ENCODE results near the gene TERB2. TPM values are rescaled to one million over a fixed set of nuclear protein-coding genes. Genes with fewer than 3 reads are reported as not detected.

Gene TERB2
- total and polyA plus RNA-seq, 8 donors = not detected

DNA sequence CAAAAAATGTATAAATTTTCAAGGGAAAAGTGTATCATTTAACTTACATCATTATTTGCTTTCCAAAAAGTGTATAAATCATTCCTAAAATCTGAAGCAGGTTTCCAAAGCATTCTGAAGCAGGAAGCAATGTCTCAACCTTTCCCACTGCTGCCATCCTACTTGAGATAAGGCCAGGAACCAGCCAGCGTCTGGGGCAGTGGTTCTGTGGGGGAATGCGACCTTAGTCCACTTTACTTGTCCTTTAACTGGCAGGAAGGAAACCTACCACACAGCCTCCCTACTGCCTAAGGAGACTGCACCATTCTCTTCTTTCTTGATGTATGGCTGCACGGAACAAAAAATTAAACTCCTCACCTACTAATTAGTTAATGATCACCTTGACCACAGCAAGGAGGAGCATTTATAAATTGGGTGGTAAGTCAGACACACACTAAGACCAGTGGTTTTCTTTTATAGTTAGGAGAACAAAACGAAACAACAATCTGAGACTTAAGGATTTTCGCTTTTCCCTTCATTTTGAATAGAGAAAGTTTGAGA is 70.2 kb downstream of the TERB2 start:
- TF ChIP-seq, protein P1, sequence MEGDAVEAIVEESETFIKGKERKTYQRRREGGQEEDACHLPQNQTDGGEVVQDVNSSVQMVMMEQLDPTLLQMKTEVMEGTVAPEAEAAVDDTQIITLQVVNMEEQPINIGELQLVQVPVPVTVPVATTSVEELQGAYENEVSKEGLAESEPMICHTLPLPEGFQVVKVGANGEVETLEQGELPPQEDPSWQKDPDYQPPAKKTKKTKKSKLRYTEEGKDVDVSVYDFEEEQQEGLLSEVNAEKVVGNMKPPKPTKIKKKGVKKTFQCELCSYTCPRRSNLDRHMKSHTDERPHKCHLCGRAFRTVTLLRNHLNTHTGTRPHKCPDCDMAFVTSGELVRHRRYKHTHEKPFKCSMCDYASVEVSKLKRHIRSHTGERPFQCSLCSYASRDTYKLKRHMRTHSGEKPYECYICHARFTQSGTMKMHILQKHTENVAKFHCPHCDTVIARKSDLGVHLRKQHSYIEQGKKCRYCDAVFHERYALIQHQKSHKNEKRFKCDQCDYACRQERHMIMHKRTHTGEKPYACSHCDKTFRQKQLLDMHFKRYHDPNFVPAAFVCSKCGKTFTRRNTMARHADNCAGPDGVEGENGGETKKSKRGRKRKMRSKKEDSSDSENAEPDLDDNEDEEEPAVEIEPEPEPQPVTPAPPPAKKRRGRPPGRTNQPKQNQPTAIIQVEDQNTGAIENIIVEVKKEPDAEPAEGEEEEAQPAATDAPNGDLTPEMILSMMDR (IDR thresholded peaks at IDR 0.05) = no peak
- intact Hi-C loops (cut with DNase I) = no loop called here
- no peak for ATAC-seq
- Histone ChIP-seq H3K27ac (no peak overlapping the region), H3K36me3 (no peaks in the 10 kb centered on the region), H3K9me3 (no peaks in the 10 kb centered on the region), H3K4me1 (peaks cover 0 to 9% (median 0%) of the 10 kb centered on the region in 3 donors), H3K27me3 (no peaks in the 10 kb centered on the region), H3K4me3 (no peak overlapping the region)
- no peak for DNase-seq
- no peak for FAIRE-seq
- WGBS, 2 donors = 71 to 75% methylated on average over 5 of the region's 5 CpGs

DNA sequence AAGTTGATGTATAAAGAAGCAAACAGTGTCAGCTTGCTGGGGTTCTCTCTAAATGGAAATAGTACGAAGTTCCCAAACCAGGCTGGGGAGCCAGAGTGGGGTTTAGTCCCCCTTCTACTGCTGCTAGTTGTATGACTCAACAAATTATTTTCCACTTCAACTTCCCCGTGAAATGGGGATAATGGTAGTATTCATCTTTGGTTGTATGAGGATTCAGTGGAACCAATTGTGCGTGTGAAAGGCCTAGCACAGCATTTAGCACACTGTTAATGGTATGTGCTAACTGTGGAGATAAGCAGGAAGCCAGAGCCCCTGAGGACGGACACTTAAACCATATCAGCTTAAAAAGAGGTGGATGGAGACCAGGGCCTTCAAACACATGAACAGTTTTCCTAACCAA is 70.7 kb downstream of the TERB2 start:
- DNase-seq (no peak), ATAC-seq (no peak), FAIRE-seq (no peak)
- TF ChIP-seq, protein P1 (IDR thresholded peaks at IDR 0.05) = no peak
- no peak overlapping the region for H3K4me3 ChIP-seq
- H3K27ac ChIP-seq = no peak overlapping the region
- peaks cover 0 to 9% (median 0%) of the 10 kb centered on the region in 3 donors for H3K4me1 ChIP-seq
- intact Hi-C loops (cut with DNase I) = no loop called here
- H3K27me3 ChIP-seq = no peaks in the 10 kb centered on the region
- H3K36me3 ChIP-seq = no peaks in the 10 kb centered on the region
- no peaks in the 10 kb centered on the region for H3K9me3 ChIP-seq
- 90 to 93% methylated on average over 4 of the region's 4 CpGs for WGBS, 2 donors

Other genes starting within 250 kb of the TERB2 start
- gene PATL2, start 245.4 kb upstream of the TERB2 start, total RNA-seq = under 1 TPM; 0.24 to 0.93 (median 0.45) TPM
- gene PATL2, start 245.4 kb upstream of the TERB2 start, polyA plus RNA-seq = 1 to 10 TPM in 1 of 2 donors, under 1 TPM in 1; 0.80 to 1.6 TPM
- gene B2M, start 245.2 kb upstream of the TERB2 start, total RNA-seq = 1,000 to 10,000 TPM in 2 of 6 donors, 100 to 1,000 TPM in 4; 209 to 1,305 (median 374) TPM
- 1,000 to 10,000 TPM in 1 of 2 donors, 100 to 1,000 TPM in 1; 443 to 1,072 TPM for gene B2M, start 245.2 kb upstream of the TERB2 start, polyA plus RNA-seq
- 10 to 100 TPM in 1 of 6 donors, 1 to 10 TPM in 5; 2.4 to 15.8 (median 4.5) TPM for gene TRIM69, start 220.2 kb upstream of the TERB2 start, total RNA-seq
- 1 to 10 TPM; 4.3 to 5.7 TPM for gene TRIM69, start 220.2 kb upstream of the TERB2 start, polyA plus RNA-seq
- 10 to 100 TPM in 2 of 6 donors, 1 to 10 TPM in 4; 6.4 to 14.7 (median 8.9) TPM for gene SORD, start 66.5 kb downstream of the TERB2 start, total RNA-seq
- 1 to 10 TPM; 2.1 to 8.9 TPM for gene SORD, start 66.5 kb downstream of the TERB2 start, polyA plus RNA-seq
- gene DUOX2, start 157.5 kb downstream of the TERB2 start, total RNA-seq = 10 to 100 TPM in 2 of 6 donors, 1 to 10 TPM in 1, under 1 TPM in 3; 0.46 to 32.2 (median 1.0) TPM
- under 1 TPM; 0.15 to 0.35 TPM for gene DUOX2, start 157.5 kb downstream of the TERB2 start, polyA plus RNA-seq
- gene DUOXA2, start 157.6 kb downstream of the TERB2 start, total RNA-seq = 10 to 100 TPM in 1 of 6 donors, 1 to 10 TPM in 1, under 1 TPM in 2, not detected in 2; 0.35 to 17.0 (median 3.9) TPM
- under 1 TPM in 1 of 2 donors, not detected in 1; 0.16 TPM for gene DUOXA2, start 157.6 kb downstream of the TERB2 start, polyA plus RNA-seq
- gene DUOXA1, start 173.2 kb downstream of the TERB2 start, total RNA-seq = under 1 TPM in 3 of 6 donors, not detected in 3; 0.17 to 0.22 (median 0.19) TPM
- gene DUOXA1, start 173.2 kb downstream of the TERB2 start, polyA plus RNA-seq = under 1 TPM; 0.11 to 0.14 TPM
- gene DUOX1, start 173.3 kb downstream of the TERB2 start, total RNA-seq = under 1 TPM; 0.14 to 0.97 (median 0.47) TPM
- under 1 TPM; 0.16 to 0.27 TPM for gene DUOX1, start 173.3 kb downstream of the TERB2 start, polyA plus RNA-seq
- gene SHF, start 231.3 kb downstream of the TERB2 start, total RNA-seq = 1 to 10 TPM; 1.0 to 3.7 (median 1.9) TPM
- gene SHF, start 231.3 kb downstream of the TERB2 start, polyA plus RNA-seq = 1 to 10 TPM; 2.3 to 3.2 TPM